HG02623 (cell line): Measurements from ENCODE around the gene FAF1.

ENCODE experiments used
- ATAC-seq: cut with Tn5 transposase; IDR thresholded peaks from one replicate; pipeline ENCODE4 v1.9.1; 2021; ENCODE audit warnings: moderate library complexity; ENCODE audit not compliant: unreplicated experiment

The FAF1 gene

DNA sequence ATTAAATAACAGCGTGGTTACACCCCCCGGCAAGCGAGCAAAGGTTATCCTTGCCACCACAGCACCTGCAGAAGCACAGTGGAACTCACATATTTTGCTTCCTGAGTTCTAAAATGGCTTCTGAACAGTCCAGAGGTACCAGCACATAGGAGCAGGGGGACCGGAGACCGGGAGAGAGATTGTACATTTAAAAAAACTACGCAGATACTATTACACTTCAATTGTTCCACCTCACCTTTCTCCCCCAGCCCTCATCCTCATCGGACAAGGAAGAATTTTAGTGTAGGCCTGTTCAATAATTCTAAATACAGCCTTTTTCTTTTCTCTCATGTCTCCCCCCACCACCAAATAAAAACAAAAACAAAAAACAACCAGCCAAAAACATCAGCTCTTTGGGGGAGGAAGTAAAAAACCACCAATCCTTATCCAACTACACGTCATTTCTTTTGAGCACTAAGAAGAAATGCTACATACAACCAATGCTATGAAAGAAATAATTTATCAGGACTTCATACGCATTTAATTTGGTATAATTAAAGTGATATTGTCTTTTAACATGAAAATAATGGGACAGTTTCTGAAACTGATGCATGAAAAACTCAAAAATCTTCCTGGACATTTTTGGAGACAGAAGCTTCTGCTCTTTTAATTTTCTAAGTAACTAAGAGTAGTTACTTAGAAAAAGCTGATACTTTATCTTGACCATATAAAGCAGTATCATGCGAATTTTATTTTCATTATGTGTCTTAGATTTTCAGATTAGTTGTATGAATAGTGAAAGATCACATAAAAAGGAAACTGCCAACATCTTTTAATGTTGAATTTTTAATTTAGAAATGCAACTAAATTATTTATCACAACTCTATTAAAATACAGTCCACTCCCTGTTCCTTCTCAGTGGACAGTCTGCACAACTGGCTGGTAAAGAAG is 19.1 kb upstream of the FAF1 start:
- ATAC-seq, result no peak

DNA sequence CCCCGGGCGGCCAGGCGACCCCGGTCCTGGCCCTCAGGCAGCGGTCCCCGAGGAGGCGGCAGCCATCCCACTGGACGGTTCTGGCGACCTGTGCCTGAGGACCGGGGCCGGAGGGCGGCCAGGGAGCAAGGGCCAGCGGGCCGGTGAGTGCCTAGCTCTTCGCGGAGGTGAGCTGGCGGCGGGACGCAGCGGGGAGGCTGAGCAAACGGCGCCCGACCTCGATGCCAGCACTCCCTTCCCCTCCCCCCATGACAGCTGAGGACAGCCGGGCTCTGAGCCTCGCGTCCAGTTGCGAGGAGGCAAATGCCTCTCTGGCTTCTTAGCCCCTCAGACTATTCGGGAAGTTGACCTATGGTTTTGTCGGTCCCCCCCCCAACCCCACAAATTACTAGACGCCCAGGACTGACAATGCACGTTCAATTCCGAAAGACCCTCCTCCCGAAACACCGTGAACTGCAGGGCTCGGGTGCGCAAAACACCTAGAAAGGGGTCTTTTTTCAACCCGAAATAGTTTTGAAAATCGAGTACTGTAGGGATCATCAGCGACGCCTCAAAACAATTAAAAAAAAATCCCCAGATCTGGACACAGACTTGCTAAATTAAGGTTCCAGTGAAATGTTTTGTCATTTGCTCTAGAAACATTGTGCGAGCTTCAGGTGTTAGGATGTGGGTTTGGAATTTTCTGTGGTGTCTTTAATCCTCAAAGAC is 18.2 kb upstream of the FAF1 start:
- peak; percentile 37 for ATAC-seq

DNA sequence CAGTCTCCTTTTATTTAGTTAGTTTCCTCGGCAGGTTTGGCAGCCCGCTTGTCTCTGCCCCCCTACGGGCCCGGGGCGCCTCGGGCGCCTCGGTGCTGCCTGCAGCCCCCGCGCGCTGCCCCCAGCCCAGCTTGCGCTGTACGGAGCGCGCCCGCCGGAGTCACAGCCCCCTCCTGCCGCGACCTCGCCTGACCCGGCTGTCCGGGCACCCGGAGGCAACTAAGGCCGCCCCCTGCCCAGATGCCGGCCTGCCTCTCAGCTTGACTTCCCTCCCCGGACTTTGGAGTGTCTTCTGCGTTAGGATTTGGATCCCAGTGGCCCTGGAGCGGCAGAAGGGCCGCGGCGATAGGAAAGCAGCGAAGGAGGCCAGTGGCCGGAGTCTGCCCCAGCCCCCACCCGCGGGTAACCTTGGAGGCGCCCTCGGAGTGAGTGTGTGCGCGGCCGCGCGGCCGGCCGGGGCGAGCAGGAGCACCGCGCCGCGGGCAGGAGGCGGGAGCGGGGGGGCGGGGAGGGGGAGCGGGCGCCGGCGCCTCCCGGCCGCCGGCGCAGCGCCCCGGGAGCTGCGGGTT is 17.6 kb upstream of the FAF1 start:
- ATAC-seq, result peak; percentile 30

DNA sequence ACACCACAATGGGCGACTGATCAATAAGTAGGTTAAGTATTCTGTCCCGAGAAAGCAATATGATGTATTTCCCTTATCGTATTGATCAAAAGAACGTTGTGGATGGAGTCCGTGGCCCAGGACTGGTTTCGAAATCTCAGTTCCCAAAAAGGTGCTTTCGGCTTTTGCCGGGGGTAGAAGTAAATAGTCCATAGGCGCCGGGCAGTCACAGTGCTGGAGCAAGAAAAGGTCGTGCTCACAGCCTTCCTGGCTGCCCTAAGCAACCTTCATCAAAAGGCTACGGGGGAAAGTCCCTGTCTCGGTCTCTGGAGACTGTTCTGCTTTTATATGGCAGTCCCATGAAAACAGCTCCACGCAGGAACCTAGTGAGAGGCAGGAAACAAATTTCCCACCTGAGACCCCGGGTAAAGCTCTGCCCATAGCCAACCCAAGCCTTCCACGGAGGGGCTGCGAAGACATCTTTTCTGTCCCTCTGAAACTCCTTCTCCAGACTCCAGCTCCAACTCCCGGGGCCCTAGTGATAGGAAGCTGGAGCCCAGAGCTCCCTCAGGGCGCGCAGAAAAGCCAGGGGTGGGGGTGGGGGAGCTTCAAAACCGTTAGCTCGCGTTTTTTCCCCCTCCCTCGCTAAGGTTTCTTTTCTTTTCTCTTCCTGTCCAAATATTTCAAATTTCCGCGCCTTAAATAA is 17.0 kb upstream of the FAF1 start:
- peak; percentile 59 for ATAC-seq

DNA sequence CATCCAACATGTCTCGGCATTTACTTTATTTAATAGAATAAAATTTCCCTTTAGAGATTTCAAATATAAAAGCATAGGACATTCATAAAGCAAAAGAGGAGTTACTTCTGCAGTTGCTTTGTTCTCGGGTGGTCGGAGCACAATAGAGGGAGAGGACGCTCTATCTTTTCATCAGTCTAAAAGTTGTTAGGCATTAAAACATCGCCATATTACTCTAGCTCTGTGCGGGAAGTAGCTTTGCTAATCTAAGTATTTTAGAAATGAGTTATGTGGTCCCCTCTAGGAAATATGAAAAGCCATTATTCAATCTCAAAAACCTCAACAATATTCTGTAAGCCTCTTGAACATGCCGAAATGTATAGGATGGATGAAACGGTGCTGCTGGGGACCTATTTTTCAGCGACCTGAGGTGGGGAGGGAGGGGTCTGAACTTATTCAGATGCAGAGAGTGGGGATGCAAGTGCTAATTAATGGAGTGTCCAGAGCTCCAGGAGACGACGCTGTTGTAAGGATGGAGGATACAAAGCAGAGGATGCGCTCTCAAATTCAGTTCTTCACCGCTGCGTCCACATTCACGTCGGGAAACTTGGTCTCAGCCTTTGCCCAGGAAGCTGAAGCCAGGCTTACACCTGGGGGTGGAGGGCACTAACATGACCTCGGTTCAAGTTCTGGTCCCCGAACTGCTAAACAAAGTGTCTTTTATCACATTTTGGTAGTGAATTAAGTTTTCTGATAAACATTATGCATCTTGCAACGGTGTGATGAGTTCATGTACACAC is 16.2 kb upstream of the FAF1 start:
- no peak for ATAC-seq

DNA sequence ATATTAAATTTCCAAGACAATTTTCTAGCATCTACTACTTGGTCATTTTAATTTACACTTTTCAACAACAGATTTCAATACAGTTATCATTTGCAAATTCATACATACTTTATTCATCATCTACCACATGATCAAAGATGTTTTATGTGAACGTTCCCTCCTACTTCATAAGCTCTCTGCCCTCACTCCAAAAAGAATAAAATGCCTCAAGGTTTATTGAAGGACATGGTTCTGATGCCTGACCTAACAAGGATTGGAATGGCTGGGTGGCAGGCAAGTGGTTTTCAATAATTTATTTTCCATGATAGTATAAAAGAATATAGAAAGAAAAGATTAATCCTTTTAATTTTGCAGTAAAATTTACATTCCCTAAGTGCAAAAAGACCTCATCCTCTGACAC is 15.4 kb upstream of the FAF1 start:
- no peak for ATAC-seq

DNA sequence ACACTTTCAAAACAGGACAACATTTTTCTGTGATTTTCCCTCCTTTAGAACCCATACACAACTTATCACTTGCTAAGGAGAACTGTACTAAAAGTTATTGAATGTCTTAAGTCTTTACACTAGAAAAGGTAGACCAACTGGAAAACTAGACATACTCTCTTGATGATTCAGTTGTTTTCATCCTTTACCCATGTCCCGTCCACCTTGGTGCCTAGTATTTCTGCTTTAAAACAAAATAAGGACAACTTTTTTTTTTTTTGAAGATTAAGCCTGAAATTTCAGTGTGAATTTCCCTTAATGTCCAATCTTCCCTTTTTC is 14.5 kb upstream of the FAF1 start:
- ATAC-seq, result no peak

DNA sequence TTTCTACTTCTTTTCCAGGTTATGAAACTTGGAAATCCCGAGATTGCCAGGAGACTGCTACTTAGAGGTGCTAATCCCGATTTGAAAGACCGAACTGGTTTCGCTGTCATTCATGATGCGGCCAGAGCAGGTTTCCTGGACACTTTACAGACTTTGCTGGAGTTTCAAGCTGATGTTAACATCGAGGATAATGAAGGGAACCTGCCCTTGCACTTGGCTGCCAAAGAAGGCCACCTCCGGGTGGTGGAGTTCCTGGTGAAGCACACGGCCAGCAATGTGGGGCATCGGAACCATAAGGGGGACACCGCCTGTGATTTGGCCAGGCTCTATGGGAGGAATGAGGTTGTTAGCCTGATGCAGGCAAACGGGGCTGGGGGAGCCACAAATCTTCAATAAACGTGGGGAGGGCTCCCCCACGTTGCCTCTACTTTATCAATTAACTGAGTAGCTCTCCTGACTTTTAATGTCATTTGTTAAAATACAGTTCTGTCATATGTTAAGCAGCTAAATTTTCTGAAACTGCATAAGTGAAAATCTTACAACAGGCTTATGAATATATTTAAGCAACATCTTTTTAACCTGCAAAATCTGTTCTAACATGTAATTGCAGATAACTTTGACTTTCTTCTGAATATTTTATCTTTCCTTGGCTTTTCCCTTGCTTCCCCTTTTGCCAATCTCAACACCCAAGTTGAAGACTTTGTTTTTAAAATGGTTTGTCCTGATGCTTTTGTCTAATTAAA is 14.0 kb upstream of the FAF1 start:
- ATAC-seq, result no peak

DNA sequence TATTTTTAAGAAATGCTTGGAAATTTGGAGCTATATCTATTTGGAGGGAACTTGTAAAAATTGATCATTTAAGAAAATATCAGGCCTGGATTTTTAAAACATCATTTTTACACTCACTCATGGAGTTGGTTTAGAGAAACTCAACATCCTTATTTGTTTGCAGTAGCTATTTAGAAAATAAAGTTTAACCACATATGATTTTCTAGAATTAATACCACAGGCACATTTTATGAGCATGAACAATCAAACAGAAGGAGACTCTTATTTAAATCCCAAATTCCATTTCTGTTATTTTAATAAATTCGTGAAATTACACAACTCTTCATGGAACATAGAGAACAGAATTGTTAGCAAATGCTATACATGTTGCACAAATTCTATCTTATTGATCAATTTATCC is 13.2 kb upstream of the FAF1 start:
- no peak for ATAC-seq

DNA sequence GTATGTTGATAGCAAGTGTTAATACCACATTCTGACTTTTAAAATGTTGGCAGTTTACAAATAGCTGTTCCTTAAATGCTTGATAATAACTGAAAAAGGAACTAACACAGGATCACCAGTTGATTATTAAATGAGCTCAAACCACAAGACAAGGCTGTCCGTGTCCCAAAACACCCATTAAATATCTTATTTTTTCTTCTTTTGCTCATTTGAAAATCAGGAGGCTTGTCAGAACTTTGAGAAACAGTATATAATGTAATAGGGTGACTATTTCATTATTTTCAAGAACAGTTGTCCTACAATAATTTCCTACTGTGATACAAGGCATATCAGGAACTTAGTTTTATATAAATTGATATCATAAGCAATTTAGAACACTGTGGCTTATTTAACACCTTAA is 12.7 kb upstream of the FAF1 start:
- ATAC-seq, result no peak

DNA sequence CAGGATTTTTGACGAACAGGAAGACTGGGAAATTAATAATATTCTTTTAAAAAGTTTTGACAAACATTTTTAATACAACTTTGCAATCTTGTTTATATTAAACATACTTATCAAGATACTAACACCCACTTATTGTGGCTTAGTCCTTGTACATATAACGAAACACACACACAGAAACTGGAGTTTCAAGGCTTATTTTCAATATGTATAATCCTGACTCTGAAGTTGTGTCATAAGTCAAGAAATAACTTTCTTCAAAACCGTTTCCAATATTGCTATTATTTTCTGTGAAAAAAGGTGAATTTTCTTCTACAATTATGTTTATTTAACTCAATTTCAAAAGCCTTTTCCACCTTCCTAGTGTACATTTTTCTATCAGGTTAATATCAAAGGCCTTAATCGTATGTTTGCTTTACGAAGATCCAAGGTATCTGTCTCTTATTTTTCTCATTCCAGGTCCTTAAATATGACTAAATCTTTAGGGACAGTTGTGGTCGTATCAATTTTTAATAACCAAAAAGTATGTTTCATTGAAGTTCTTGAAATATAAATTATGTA is 11.8 kb upstream of the FAF1 start:
- ATAC-seq, result no peak

DNA sequence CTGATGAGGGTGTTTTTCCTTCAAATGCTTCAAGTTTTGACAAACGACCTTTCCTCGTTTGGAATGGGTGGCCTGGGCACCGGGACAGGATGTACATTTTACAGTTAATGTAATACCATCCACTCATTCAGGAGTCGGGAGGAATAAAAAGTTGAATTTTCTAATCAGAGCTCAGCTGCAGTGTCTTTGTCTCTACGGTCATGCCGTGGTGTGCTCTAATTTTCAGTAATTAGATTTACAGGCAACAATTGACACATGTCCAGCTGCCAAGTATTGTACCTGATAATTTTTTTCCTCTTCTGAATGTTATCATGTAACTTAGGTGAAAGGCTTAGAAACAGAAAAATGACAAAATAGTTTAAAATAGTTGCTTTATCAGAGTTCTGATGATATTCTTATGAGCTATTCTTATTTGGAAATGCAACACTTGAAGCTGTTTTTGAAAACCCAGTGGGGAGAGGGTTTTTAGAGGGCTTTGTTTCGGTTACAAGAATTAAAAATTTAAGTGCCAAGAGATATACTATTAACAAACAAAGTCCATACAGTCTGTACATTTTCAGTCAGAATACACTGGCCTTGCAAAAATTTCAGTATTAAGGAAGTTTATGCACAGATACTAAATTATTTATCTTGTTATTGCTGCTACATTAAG is 11.0 kb upstream of the FAF1 start:
- no peak for ATAC-seq

DNA sequence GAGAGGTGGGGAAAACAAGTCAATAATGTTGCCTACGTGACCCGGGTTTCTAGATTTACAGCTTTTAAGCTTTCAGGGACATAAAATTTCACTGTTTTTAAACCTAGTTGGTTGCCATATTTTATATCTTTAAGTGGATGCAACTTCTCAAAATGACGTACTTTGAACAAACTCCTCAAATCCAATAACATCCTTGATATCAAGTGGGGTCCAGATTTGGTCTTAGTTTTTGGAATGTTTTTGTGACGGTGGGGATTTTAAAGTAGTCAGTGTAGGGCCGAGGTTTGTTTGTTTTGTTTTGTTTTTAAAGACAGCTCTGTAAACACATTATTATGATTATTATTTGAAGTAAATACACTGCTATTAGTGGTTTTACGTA is 10.4 kb upstream of the FAF1 start:
- ATAC-seq, result no peak

DNA sequence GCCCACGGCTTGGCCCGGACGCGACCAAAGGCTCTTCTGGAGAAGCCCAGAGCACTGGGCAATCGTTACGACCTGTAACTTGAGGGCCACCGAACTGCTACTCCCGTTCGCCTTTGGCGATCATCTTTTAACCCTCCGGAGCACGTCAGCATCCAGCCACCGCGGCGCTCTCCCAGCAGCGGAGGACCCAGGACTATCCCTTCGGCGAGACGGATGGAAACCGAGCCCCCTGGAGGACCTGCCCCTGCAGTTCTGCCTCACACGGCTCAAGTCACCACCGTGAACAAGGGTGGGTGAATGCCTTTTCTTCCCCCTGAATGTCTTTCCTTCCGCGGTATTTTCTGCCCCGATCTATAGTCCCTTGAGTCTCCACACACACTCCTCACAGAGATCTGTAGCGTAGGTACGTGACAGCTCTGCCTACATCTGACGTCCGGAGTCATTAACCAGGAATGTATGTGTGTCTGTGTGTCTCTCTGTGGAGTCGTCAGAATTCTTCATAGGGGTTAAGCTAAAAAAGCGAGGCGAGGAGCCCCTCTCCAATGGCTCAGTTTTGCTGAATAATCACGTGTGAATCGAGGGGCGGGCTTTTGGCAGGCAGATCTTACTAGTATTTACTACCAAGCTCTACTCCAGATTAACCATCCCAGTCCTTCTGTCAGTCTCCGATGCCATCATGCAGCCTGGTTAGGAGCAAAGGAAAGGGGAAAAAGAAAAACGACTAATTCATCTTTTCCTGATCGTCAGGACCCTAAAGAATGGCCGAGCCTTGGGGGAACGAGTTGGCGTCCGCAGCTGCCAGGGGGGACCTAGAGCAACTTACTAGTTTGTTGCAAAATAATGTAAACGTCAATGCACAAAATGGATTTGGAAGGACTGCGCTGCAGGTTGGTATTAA is 9.8 kb upstream of the FAF1 start, which contains the start of gene CDKN2C:
CDKN2C (plus strand) TSS at position 635 of the 898 bp plus-strand sequence; CDS start at position 759, 124 bp downstream.
- ATAC-seq, result peak; percentile 25

DNA sequence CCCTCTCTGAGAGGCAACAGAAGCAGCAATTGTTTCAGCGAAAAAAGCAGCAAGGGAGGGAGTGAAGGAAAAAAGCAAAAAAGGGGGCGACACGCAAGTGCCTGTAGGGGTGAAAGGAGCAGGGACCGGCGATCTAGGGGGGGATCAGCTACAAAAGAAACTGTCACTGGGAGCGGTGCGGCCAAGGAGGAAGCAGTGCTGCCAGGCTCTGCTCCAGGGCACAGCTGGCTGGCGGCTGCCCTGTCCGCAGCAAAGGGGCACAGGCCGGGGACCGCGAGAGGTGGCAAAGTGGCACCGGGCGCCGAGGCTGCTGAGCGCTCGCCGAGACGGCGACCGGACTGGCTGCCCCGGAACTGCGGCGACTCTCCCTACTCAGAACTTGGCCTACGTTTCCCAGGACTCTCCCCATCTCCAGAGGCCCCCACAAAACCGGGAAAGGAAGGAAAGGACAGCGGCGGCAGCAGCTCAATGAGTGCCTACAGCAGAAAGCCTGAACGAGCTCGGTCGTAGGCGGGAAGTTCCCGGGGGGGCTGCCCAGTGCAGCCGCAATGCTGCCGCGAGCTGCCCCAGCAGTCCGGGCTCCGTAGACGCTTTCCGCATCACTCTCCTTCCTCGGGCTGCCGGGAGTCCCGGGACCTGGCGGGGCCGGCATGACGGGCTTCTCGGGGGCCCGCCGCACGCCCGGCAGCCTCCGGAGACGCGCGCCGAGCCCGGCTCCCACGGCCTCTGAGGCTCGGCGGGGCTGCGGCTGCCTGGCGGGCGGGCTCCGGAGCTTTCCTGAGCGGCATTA is 8.9 kb upstream of the FAF1 start:
- peak; percentile 24 for ATAC-seq

DNA sequence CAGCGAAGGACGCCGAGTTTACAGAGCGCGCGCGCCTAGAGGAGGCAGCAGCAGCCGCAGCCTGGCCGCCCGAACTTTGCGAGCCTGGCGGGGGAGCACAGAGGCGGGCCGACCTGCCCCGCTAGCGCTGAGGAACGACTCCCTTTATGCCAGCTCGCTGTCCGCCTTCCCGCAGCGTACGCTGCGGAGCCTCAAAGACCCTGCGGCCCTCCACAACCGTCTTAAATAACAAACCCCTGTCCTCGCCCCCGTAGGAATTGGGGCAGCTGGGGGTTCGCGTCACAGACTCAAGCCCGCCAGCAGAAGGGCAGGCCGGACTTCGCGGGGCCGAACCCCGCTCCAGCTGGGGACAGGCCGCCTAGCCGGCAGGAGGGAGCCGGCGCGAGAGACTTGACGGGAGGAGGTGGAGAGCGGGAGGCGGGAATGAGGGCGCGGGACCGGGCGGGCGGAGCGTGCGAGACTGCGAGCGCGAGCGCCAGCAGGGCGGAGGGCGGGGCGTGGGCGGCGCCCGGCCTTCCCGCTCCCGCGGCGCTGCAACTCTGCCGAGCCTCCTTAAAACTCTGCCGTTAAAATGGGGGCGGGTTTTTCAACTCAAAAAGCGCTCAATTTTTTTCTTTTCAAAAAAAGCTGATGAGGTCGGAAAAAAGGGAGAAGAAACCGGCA is 8.2 kb upstream of the FAF1 start:
- peak; percentile 46 for ATAC-seq
